ENCODE measurements around the gene FLNA.

The FLNA gene

DNA sequence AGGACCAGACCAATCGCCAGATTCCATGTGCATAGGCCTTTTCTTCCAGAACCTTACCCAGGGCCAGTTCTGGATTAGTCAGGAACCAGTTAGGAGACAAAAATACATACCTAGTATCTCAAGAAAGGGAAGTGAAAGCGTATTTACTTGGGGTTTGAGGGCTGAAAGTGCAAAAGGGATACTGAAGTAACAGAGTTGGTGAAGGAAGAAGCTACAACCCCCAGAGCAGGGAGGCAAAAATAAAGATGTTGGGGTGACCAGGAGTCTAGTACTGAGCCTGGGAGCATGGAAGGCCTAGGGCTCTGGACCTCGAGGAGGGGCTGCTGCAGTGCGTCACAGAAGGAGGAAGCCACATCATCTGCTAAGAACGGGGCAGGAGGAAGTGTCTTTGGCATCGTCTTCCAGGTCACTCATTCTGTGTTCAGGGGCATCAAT, 40.6 kb downstream of the FLNA start:
- DNase-seq, result peak in 1 of 2 donors; percentile 36

DNA sequence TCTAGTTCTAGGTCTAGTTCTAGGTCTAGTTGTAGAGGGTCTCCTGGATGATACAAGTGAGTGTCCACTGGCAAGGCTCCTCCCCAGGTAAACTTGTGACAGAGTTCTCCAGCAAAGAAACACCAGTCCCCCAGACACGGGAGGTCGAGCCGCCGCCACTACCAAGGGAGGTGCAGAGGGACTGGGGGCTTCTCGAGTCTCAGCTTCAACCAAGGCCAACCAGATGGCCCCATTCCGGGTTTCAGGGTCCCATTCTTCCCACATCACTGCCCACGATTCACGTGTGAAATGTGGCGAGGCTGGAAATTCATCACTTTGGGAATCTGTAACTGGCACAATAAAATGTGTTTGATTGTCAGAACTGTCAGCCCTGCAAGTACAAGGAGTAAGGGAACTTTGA, 41.3 kb downstream of the FLNA start:
- no peak for DNase-seq

DNA sequence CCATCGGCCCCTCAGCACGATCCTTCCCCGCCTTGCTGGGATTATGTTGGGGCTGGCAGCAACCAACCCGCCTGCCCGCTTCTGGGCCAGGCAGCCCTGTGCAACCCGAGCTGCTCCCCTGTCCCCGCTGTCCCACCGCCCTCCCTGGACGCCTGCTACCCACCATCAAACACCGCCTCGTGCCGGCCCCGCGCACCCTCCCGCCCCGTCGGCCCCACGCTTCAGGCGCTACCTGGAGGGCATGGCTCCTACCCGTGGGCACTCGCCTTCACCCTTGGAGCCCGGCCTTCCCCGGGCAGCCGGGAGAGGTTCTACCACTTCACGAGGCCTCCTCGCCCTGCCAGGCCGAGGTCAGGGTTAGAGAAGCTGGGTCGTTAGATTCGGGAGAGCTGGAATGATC, 41.9 kb downstream of the FLNA start:
- no peak for DNase-seq

DNA sequence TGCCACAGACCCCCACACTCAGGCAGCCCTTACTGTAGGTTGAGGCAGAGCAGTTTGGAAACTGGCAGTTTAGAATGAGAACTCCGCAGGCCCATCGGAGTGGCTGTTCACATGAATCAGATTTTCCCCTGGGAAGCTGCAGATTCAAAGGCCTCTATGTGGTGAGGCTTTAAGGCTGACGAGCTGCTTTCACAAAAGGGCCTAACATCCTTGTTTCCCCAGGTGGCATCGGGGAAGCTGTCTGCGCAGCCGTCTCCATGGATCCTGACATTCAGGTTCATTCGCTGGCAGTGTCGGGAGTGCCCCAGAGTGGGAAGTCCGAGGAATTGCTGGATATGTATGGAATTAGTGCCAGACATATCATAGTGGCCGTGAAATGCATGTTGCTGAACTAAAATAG, 45.1 kb downstream of the FLNA start:
- no peak for DNase-seq

DNA sequence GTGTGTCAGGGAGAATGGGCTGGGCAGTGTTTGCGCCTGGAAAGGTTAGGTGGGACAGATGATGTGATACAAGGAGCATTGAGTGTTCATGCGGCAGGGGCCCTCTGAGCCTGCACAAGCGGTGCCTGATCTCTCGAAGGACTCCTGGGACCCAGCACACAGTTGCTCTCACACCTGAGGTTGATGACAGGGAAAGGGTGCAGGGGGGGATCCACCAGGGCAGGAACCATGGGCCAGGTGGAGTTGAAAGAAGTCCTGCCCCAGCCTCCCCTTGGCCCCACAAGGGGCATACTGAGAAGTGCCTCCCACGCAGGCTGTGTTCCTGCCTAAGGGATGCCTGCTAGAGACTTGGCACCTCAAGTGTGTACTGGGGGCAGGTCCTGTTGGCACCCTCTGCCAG, 45.8 kb downstream of the FLNA start:
- DNase-seq, result no peak

DNA sequence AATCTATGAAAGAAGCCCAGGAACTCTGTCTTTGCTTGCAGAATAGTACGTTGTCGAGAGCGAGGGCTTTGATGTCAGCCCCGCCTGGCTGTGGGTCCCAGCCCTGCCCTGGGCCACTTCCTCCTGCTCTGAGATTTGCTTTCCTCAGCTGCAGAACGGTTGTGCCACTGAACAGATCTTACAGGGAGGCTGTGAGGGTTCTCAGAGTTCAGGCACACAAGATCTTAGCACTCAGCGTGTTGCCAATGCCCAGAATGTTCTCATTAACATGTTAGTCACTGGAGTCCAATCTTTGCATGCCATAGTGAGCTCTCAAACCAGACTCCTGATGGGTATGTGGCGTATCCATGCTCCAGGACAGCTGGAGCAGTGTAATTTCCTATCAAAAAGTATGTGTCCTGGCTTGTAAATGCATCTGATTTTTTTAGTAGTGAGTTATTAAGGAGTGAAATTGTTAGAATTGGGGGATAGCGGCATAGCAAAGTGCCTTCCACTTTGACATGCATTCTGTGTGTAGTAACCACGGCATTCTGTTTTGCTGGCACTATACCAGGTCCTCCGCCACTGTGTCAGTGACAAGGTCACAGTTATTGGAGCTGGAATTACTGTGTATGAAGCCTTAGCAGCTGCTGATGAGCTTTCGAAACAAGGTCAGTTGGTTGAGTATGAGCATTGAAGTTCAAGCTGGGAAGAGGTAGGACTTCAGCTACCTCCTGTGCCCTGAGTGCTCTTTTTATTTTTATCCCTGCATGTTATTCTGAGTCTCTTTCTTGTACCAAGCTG, 47.2 kb downstream of the FLNA start:
- DNase-seq, result peak; percentile 49 to 51

DNA sequence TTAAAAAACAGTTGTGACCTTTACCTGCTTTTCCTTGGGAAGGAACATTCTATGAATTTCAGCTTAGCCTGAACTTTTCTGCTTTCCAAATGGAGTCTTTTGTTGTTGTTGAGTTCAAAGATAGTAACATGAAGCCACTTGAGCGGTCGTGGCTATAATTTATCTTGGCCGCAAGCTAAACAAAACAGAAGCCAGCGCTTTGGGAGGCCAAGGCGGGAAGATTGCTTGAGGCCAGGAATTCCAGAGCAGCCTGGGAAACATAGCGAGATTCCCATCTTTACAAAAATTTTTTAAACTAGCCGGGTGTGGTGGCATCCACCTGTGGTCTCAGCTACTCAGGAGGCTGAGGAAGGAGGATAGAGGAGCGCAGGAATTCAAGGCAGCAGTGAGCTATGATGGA, 48.9 kb downstream of the FLNA start:
- no peak for DNase-seq

DNA sequence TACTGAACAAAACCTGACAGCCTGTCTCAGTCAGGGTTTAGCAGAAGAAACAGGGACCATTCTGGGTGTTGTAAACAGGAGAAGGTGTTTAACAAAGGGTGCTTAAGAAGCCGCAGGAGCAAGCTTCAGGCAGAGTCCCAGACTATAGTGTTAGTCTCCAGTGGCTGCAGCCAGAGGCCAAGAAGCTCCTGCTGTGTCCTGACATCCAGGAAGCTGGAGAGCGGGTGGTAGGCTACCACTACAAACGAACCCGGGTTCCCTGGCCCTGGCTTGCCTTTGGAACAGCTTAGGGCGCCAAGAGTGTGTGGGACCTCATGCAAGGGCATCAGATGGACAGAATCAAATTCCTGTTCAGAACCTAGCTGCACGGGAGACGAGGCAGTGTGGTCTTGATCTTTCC, 50.9 kb downstream of the FLNA start:
- no peak for DNase-seq

DNA sequence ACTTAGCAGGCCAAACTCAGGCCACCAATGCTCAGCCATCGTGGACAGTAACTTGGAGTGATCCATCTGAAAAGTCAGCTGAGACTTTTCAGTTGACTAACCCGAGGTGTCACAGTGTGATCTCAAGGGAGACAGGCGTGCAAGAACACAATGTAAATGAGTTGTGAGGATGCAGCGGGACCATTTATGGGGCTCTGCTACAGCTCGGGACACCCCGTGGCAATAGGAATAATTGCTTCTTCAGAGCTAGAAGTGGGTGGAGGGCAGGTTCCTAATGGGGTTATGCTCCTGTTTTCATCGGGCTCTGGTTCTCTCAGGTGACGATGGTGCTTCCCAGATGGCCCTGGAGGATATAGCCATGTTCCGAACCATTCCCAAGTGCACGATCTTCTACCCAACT, 51.5 kb downstream of the FLNA start:
- DNase-seq, result no peak

DNA sequence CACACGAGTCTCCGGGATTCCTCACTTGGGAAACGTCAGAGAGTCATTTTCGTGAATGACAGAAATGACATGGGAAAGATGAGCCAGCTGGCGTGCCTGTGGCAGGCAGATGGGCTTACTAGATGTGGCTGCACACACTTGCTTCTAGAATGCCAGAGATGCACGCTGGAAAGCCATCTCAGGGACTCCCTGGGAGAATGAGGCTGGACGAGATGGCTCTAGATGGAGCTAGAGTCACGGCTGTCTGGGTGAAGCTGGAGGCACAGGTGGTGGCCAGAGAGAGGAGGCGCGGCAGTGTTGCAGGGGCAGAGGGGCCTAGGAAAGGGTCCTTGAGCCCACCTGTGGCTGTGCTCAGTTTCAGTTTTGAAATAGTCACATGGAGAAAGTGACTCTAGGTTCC, 52.8 kb downstream of the FLNA start:
- no peak for DNase-seq

DNA sequence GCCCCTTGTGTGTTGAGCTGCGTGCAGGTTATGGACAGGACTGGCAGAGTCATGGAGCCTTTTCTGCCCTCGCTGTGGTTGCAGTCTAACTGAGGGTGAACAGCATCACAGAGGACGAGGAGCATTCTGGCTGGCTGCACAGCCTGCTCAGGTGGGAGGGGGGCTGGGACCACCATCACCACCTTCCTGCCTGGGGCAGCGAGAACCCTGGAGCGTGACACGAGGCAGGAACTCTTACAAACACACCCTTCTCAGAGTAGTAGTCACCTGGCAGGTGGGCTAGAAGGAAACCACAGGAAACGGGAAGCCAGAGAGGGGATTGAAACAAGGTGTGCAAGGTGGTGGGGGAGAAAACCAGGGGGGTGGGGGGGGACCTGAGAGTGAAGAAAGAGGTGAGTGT, 53.3 kb downstream of the FLNA start:
- DNase-seq, result no peak

DNA sequence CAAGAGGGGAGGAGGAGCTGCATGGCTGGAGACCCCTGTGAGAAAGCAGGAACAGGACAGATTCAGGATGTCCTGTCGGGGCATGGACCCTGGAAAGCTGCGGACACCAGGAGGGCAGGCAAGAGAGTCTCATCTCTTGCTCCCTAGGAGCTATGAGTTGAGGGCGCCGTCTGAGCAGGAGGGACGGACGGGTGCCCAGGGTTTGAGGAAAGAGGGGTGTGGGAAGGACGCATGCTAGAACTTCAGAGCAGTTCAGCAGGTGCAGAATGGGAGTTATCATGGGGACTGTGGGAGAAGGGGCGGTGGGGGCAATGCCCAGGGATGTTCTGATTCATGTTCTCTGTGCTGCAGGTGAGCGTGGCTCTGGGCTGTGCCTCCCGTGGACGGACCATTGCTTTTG, 54.0 kb downstream of the FLNA start:
- DNase-seq, result no peak

DNA sequence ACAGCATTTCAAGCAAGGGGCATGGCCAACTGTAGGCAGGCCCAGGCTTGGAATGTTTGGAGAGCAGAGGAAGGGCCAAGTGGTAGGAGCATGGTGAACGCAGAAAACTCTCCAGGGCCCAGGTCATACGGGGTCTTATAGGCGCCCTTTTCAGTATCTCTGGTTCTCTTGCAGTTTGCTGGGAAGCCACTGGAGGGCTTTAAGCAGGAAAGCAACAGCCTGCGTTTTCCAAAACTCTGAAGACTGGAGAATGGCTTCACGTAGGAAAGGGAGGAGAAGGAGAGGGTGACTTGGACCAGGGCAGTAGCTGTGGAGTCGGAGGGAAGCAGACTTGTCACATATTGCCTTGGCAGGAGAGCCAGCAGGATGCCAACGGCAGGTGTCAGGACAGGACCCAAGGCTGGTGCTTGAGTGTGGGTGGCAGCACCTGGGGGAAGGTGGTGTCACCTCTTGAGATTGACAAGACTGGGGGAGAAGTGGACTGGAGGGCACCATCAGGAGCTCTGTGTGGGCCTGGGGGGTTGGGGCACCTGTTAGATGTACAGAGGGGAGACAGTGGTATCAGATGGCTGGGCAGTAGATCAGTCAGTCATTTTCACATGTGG, 56.9 kb downstream of the FLNA start:
- no peak for DNase-seq

DNA sequence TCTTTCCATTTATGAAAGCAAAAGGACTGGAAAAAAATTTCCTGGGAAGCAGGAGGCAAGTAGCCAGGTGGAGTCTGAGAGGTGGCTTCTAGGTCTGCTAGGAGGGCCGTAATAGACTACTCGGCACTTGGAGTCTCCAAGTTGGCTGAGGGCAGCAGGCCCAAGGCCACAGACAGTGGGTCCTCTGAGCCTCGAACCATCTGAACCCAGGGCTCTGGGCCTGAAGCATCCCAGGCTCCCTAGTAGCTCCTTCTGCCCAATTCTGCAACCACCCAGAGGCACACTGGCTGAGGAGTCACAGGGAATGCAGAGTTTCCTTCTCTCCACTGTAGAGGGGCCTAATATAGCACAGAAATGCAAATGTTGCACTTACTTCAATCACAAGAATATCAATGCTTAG, 59.0 kb downstream of the FLNA start:
- DNase-seq, result no peak

DNA sequence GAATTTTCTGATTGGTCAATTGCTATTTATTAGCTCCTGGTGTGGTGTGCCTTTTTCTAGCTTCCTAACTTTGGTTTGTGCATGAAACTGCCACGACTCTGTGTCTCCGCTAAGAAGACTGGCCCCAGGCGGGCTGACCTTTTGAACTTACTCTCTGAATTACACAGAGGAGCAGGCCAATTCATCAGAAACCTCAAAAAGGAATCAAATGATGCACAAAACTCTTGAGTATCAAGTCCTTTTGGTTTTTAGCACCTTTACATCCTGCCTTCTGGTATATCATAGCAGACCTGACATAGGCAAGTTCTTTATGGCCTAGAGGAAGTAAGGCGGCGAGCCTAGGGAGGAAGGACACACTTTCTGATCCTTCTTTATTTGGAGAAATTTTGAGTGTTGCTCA, 61.3 kb downstream of the FLNA start:
- DNase-seq, result peak in 1 of 2 donors; percentile 28

DNA sequence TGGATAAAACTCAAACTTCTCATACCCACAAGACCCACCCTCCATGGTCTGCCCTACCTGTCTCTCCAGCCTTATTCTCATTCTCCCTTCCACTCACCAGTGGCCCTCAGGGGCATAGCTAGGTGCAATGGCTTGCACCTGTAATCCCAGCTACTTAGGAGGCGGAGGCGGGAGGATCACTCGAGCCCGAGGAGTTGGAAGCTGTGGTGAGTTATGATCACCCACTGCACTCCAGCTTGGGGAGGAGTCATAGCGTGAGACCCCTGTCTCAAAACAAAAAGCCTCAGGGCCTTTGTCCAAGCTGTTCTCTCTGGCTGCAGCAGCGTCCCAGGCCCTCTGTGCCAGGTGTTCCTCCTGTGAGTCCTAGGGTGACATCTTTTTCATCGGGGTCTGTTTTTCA, 62.3 kb downstream of the FLNA start:
- DNase-seq, result no peak

DNA sequence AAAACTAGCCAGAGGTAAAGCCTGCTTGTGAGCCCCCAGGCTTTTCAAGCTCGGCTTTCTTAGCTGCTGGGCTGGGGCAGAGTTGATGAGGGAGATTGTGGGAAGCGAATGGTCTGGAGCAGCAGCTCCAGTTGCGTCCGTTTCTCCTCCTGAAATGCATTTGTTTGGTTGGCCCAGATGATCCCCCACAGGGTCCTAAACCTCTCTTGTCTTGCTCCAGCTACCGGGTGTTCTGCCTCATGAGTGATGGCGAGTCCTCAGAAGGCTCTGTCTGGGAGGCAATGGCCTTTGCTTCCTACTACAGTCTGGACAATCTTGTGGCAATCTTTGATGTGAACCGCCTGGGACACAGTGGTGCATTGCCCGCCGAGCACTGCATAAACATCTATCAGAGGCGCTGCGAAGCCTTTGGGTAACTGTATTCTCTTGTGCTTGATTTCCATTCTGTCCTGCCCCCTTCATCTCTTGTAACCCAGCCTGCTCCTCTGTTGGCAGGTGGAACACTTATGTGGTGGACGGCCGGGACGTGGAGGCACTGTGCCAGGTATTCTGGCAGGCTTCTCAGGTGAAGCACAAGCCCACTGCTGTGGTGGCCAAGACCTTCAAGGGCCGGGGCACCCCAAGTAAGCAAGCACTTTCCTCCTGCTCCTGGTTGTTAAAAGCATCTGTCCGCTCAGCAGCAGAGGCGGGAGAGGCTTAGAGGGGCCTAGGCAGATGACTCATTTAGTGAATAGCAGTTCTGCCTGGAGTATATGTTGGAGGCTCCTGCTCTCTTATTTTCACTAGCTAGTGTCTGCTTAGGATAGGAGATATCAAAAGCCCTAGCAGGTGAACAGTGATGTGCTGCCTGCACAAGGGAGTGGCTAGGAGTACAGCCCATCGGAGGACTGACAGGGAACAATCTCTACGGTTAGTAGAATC, 63.6 kb downstream of the FLNA start:
- DNase-seq, result no peak

DNA sequence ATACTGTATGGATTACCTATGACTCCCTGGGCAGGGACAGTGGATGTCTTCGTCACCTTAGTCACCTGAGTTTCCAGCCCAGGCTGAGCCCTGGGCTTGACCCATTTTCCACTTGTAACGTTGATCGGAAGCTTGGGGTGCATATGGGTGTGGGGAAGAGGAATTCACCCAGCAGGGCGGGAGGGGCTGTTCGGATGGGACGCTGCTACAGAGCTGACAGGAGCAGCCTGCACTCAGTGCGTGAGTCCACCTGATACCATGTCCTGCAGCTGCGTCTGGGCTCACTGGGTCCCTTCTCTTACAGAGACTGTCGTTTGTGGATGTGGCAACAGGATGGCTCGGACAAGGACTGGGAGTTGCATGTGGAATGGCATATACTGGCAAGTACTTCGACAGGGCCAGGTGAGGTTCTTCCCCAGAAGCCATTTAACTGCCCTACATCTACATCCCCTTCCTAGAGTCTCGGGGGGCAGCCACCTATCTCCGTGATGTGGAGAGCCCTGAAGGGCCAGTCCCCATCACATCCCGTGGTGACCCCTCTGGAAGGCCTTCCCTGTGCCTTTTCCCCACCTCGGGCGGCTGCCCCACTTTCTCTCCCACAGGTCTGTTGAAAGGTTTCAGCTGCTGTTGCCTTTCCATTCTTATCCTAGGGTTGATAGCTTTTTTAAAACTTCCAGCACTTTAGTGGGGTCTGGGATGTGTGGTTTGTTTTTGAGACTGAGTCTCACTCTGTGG, 65.2 kb downstream of the FLNA start:
- DNase-seq, result no peak

DNA sequence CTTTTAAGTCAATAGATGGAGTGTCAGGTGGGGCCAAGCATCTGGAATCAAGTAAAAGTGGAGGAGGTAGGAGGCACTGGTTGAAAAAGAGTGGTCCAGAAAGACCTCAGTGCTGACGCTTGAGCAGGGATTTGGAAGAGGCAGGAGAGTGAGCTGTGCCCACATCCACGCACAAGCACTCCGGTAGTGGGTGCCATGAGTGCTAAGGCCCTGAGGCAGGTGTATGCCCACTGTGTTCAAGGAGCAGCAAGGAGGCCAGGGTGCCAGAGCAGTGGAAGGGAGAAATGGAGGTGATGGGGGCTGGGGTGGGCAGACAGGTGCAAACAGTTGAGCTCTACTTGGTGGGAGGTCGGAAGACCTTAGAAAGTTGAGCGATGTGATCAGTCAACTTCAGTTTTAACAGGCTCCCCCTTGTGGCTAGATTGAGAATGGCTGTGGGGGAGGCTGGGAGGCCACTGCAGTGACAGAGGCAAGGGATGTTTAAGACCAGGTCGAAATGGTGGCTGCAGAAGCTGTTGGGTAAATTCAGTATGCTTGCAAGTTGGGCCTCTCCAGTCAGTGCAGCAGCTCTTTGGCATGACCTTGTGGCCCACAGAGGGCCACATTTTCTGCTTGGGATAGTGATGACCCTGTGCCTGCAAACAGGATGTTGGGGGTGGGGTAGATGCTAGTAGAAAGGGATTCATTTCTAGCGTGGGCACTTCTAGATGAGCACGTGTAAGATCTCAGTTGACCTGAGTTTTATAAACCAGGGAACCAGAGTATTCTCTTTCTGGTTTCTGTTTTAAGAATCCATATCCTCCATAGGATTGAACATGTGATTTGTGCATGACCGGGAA, 66.1 kb downstream of the FLNA start:
- peak; percentile 77 to 84 for DNase-seq

DNA sequence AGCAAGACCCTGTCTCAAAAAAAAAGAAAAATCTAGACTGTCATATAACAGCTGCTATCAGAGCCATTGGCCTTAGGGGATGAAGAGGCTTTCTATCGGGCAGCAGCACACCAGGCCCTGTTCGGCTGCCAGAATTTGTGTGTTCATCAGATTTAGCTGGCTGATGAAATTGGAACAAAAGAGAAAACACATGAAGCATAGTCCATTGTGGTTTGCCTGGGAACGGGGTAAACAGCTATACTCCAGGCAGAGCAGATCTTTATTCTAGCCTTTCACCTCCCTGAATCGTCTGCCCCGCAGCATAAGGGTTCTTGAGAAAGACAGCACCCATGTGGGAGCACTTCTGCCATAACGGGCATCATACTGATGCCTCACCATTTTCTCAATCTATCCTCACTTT, 67.2 kb downstream of the FLNA start:
- DNase-seq, result no peak

DNA sequence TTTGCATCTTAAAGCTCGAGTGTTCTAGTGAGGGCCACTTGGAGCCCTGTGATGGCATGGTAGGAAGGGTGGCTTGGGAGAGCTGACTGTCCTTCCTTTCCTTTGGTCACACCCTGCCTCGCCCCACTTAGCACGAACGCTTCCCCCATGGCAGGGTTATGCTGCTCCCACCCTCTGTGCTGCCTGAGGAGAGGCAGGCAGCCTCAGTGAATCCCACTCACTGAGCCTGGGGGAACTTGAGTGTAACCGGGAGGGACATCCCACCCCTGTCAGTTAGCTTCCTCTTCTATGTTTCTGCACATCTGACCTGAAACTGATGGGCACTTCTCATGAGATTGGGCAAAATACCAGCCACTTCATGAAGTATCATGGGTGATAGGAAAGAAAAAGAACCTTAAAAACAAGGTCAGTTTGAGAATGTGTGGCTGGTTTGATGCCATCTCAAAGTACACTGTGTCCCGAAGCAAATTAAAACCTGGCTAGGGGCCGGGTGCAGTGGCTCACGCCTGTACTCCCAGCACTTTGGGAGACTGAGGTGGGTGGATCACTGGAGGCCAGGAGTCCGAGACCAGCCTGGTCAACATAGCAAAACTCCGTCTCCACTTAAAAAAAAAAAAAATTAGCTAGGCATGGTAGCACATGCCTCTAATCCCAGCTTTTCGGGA, 68.8 kb downstream of the FLNA start:
- DNase-seq, result no peak

DNA sequence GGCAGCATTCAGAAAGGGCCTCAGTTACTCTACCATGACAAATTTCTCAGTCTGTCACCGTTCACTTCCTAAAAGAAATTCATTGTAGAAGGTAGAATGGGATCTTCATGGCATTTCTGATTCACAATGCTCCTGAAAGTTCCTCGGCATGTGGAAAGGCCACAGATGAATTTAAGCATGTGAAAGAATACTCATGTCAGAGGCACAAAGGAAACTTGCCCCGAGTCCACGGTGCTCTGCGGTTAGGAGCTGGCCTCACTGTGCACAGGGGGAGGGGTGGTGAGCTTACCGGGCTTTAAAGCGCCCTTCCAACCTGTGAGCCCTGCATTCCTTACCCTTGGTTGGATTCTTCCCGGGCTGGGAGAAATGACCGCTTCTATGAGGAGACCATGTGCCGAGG, 69.6 kb downstream of the FLNA start:
- DNase-seq, result no peak

All from CD4-positive, alpha-beta T cell treated with Interleukin-1 beta for 1 hour (primary cell).